Stimulated activated CD4-positive, alpha-beta T cell treated with anti-CD3 and anti-CD28 coated beads, Interleukin-4, amount 100 ng/mL, for 1 hour (primary cell): ENCODE results near the gene GARNL3.

Experiments used
- DNase-seq: peaks from one replicate; pipeline ENCODE4 v3.0.0-alpha.2; 2020

GARNL3 gene

GRCh38 chr9:127316586-127317323 is 52.2 kb downstream of the GARNL3 start:
- no peak for DNase-seq

DNA sequence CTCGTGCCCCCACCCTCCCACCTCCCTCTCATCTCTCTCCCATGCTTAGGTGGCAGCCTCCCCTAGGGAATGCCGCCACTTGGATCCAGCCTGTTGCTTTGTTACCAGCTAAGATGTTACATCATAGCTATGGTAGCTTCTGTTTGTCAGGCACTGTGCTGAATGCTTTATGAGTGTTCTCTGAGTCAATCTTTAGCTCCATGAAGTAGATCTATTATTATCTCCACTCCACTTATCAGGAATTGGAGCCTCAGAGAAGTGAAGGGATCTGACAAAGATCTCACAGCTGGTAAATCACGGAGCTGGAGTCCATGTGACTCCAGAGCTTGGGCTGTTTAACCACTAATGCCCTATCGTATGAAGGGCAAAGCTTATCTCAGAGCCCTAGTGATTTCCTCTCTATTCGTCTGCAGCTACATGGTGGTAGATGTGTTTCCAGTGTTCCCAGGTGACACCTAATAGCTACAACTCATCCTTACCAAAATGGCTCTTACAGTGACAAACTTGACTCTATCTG is 54.1 kb downstream of the GARNL3 start:
- DNase-seq = no peak

GRCh38 chr9:127319366-127320114 is 55.0 kb downstream of the GARNL3 start:
- DNase-seq = no peak

DNA sequence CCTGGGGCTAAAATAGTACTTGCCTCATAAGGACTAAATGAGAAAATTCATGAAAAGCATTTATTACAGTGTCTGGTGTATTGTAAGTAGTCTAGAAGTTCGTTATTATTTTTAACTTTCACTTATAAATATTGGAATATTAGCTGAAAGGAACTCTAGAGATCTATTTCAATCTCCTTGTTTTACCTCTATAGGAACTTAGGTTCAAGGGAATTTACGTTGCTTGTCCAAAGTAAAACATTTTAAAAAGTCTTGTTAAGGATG is 55.5 kb downstream of the GARNL3 start:
- no peak for DNase-seq

DNA sequence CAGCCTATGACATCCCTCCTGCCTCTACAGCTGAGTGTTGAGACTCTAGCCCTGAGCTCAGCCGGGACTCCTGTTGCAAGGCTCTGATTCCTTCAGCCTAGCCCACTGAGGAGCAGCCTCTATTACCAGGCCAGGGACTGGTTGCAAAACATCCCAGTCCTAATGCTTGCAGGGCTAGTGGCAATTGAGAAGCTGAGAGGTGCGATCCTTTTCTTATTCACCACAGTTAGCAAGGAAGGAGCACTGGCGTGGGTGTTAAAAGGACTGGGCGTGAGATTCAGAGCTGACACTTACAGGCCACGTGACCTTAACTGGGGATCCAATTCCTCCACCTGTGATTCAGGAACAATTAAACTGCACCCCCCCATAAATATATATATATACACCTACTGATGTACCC is 58.8 kb downstream of the GARNL3 start:
- DNase-seq = no peak

GRCh38 chr9:127330501-127330900 is 65.9 kb downstream of the GARNL3 start:
- DNase-seq = no peak

GRCh38 chr9:127333221-127334064 is 68.9 kb downstream of the GARNL3 start:
- no peak for DNase-seq

GRCh38 chr9:127334725-127335124 is 70.2 kb downstream of the GARNL3 start:
- DNase-seq = no peak

DNA sequence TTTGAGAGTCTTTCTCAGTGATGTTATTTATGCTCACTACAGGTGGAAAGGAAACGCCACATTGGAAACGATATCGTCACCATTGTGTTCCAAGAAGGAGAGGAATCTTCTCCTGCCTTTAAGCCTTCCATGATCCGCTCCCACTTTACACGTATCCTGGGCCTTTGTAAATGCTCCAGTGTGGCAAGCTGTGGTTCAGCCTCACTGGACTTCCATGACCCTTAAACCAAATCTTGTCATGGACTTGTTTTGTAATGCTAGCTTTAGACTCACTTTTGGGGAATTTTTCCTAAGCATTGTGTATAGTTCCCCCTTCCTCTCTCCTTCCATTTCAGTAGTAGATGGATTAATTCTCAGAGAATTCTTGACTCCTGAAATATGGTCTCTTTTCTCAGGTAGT is 71.5 kb downstream of the GARNL3 start:
- DNase-seq = no peak

GRCh38 chr9:127336506-127337352 is 72.2 kb downstream of the GARNL3 start:
- DNase-seq = no peak

DNA sequence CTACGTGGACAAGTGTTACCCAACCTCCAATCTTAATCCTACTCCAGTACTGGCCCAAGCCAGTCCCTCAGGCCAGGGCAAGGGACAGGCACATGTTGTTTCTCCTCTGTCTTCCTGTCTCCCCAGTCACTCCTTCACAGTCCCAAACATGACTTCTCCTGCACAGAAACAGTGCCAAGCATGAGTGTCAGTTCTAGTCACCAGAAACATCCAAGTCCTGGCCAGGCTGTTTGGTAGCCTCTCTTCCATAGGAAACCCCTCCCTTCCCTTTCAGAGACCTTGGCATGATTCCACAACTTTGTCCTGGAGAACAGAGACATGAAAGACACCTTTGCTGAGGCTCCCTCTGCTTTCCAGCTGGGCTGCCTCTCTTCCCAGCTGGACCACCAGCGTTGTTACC is 76.1 kb downstream of the GARNL3 start:
- no peak for DNase-seq

- no peak for DNase-seq
Observed at GRCh38 chr9:127341152-127341551, 76.6 kb downstream of the GARNL3 start.

GRCh38 chr9:127344368-127345000 is 79.9 kb downstream of the GARNL3 start:
- no peak for DNase-seq

GRCh38 chr9:127345566-127345965 is 81.0 kb downstream of the GARNL3 start:
- no peak for DNase-seq

- DNase-seq = no peak
Observed at GRCh38 chr9:127346584-127346983, 82.0 kb downstream of the GARNL3 start.

GRCh38 chr9:127347831-127348776 is 83.5 kb downstream of the GARNL3 start:
- no peak for DNase-seq

DNA sequence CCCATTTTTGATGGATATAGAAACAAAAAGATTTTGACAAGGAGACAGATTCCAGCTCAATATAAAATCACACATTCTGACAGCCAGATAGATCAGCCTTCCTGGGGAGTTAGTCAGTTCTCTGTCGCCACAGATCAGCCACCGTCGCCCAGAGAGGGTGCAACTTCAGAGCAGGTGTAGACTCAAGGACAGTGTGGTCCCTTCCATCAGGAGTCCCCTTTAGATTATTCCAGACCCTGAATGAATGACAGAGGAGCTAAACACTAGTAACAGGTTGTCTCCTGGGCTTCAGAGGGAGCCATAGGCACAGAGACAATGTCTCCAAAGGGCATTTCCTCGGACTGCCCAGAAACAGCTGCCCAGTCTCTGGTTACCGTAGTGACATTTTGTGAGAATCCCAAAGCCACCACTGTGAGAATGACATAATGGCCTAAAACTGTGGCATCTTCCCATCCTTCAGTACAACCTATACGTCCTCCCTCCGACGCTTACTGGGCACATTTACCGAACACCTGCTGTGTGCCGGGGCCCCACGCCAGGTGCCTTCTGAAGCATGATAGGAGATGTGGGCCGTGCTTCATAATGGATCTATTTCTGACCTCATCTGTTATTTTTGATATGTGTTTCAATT is 85.0 kb downstream of the GARNL3 start:
- DNase-seq = no peak

DNA sequence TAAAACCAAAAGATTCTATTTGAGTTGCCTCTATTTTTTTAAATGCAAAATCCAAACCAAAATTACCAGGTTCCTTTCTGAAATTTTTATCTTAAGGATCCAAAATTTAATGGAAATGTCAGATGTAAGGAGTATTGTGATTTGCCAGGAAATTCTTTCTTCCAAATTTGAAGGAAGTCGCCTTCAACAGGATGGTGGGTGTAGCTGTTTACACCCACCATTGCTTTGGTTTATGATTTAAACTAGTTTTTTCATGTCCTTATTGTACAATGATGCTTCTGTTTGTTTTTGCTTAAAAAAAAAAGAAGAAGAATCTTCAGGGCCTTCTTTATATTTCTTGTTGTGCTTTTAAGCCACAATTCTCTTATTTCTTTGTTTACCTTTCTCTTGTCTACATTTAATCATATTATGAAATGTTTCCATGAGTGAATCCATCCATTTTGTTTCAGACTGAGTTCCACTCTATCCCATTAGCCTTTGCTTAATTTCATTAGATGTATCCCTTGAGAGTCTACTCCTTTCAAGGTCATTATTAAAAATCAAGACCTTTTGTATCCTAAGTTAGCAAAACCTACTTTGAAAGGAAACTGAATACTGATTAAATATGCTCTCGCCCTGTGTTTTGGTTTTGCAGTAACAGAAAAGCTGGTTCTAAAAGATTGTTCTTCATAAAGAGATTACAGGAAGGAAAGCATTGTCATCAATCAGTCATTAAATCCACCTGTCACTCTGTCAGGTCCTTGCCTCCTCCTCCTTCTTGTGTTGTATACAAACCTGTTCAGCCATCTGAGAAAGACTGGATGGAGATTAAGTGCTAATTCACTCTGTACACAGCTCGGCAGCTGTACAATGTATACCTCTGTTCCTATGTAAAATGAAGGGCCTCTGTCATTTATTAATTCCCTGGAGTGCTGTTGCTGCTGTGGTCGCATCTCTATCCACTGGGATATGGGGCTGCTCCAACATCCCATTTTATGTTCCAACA is 86.9 kb downstream of the GARNL3 start:
- DNase-seq = no peak

DNA sequence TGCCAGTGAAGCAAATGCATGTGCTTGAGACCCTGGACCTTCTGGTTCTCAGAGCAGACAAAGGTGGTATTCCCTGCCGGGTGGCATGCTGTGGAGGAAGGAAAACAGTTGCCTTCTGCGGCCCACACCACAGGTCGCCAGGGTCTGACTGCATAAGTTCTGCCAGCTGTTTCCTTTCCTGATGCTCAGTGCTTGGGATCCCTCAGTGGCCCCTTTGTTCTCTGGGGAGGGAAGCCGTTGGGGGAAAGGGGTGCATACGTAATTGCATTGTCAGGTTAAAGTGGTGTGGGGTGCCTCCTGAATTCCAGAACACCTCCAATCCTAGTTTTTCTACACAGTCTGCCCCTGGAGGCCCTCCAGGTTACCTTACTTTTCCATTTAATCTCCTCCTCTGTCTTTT is 89.3 kb downstream of the GARNL3 start:
- no peak for DNase-seq
